Muscle layer of colon (tissue), 2 donors: Measurements from ENCODE around the gene CSGALNACT2.

Experiments used
- H3K27ac ChIP-seq: one replicate; pipeline ENCODE4 v1.7.0; 2013; ENCODE audit warnings: low read depth, mild to moderate bottlenecking, low read length, moderate library complexity
- H3K27me3 ChIP-seq, 2 donors: one replicate each; pipeline ENCODE4 v1.7.0; 2013; ENCODE audit warnings: low read length in 2 of 2, mild to moderate bottlenecking in 2 of 2; ENCODE audit not compliant: insufficient read depth in 2 of 2, control insufficient read depth in 1 of 2
- H3K36me3 ChIP-seq: one replicate; pipeline ENCODE4 v1.7.0; 2013; ENCODE audit warnings: mild to moderate bottlenecking, low read length; ENCODE audit not compliant: insufficient read depth
- H3K4me1 ChIP-seq: one replicate; pipeline ENCODE4 v1.7.0; 2013; ENCODE audit warnings: mild to moderate bottlenecking, low read length; ENCODE audit not compliant: insufficient read depth
- H3K4me3 ChIP-seq, 2 donors: one replicate each; pipeline ENCODE4 v1.7.0; 2013; ENCODE audit warnings: low read length in 2 of 2, low read depth in 1 of 2, mild to moderate bottlenecking in 1 of 2, moderate library complexity in 1 of 2
- H3K9ac ChIP-seq: one replicate; pipeline ENCODE4 v1.7.0; 2013; ENCODE audit warnings: low read length
- H3K9me3 ChIP-seq: one replicate; pipeline ENCODE4 v1.7.0; 2013; ENCODE audit warnings: mild to moderate bottlenecking, low read length
- donor health status: abdominal sarcoma.
- donor health status: Adenocarcinoma of cecum.

The CSGALNACT2 gene

DNA sequence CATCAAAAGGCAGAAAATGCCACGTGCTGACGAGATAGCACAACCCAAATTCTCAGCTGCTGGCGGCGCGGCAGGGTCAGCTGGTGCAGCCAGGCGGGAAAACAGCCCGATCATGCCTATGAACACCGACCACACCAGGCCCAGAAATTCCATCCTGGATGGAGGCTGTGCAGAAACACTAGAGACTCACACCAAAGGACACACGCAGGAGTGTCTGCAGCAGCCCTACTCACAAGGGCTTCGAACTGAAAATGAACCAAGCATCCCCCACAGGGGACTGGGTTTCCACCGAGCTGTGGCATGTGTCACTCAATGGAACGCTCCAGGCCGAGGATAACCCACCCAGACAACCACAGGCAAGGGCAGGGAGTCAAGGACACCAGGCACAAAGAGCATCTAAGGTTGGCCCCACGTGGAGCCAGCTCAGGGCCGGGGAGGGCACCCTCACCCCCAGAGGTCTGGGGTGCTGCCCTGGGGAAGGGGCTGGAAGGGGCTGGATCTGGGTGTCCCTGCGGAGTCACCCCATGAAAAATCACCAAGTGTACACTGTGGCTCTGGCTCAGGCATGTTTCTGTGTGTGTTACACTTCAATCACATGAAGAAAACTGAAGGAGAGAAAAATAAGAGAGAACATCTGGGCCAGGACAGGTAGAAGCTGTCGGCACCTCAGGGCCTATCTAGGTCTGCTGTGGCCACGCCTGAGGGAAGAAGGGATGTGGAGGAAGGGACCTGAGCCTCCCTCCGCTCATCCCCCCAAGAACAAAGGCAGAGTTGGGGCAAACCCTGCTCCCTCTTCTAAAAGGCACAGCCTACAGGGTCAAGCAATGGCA lies 95.6 kb downstream of the CSGALNACT2 start:
- Histone ChIP-seq H3K36me3 (no peaks in the 10 kb centered on the region), H3K4me1 (no peaks in the 10 kb centered on the region), H3K27me3 (peaks cover 0 to 36% of the 10 kb centered on the region in 2 donors), H3K27ac (no peak overlapping the region), H3K9me3 (no peaks in the 10 kb centered on the region), H3K9ac (no peak overlapping the region), H3K4me3 (no peak overlapping the region)

DNA sequence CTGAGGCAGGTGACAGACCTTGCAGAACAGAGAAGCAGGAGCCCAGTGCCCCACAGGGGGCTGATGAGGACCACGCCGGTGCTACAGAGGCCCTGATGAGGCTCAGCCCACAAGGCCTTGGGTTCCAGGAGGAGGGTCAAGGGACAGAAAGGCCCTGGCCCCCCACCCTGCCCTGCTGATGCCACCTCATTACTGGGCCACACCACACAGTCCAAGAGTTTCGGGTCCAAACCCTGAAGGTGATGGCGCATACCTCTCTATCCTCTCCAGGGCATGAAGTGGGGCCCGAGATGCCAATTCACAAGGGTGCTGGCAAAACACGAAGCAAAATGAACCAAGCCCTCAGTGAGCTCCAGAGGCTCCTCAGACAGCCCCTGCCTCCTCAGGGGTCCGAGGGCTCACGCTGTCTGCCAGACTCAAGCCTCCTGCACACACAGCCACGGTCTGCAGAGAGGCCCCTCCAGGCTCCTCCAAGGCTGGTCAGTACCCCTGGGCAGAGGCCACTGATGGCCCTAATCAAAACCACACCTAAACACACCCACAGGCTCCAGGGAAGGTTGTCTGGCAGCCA lies 96.3 kb downstream of the CSGALNACT2 start:
- Histone ChIP-seq H3K4me3 (no peak overlapping the region), H3K36me3 (no peaks in the 10 kb centered on the region), H3K4me1 (no peaks in the 10 kb centered on the region), H3K9me3 (no peaks in the 10 kb centered on the region), H3K27ac (no peak overlapping the region), H3K27me3 (peaks cover 0 to 29% of the 10 kb centered on the region in 2 donors), H3K9ac (no peak overlapping the region)
